NCI-H69 (cell line): ENCODE measurements around the gene LONRF3.

Source experiments
- DNase-seq: peaks from one replicate; lab custom pipeline; 2025; lab: John Stamatoyannopoulos, UW

The LONRF3 gene

GRCh38 chrX:119036107-119037029, 62.0 kb downstream of the LONRF3 start:
- DNase-seq: no peak

GRCh38 chrX:119040432-119040831, 66.0 kb downstream of the LONRF3 start:
- DNase-seq: no peak

- peak; percentile 4 for DNase-seq
Observed at GRCh38 chrX:119041175-119041574, 66.8 kb downstream of the LONRF3 start.

- DNase-seq: no peak
Observed at GRCh38 chrX:119042040-119042439, 67.6 kb downstream of the LONRF3 start.

GRCh38 chrX:119042996-119043395, 68.6 kb downstream of the LONRF3 start:
- DNase-seq: no peak

- DNase-seq: no peak
Observed at GRCh38 chrX:119045884-119046283, 71.5 kb downstream of the LONRF3 start.

- DNase-seq: no peak
Observed at GRCh38 chrX:119055687-119056086, 81.3 kb downstream of the LONRF3 start.

- DNase-seq: peak; percentile 31
Observed at GRCh38 chrX:119062750-119063374, 88.4 kb downstream of the LONRF3 start.

GRCh38 chrX:119063428-119063827, 89.0 kb downstream of the LONRF3 start:
- no peak for DNase-seq

- DNase-seq: peak; percentile 55
Observed at GRCh38 chrX:119067023-119067739, 92.8 kb downstream of the LONRF3 start.
